PC-3 (cell line): ENCODE measurements around the gene CSNK1D. TPM values are rescaled to one million over a fixed set of nuclear protein-coding genes. Genes with fewer than 3 reads are reported as not detected.

ENCODE experiments used
- ATAC-seq: fragments of 200-7000 bp; cut with Tn5 transposase; 2 replicates; pipeline ENCODE4 v1.9.1; 2020; ENCODE audit warnings: mild to moderate bottlenecking, moderate library complexity
- BruUV-seq: library from RNA; stranded (reverse); fragments of 400-500 nt; replicated peaks from 2 replicates; lab custom pipeline; 2021; lab: Mats Ljungman, UMichigan
- CTCF ChIA-PET: fragments of 300-600 bp; sonication (Branson Sonifier 250); formaldehyde crosslinking; loops from one replicate; lab custom pipeline; 2022; ENCODE audit warnings: antibody characterized with exemption; lab: Charles Lee
- POLR2A ChIA-PET: fragments of 300-600 bp; sonication (Branson Sonifier 250); formaldehyde crosslinking; loops from one replicate; lab custom pipeline; 2022; ENCODE audit warnings: antibody characterized with exemption; ENCODE audit not compliant: unreplicated experiment; lab: Charles Lee
- DNase-seq: peaks from one replicate; pipeline ENCODE4 v3.0.0-alpha.2; 2015
- H2AFZ ChIP-seq: fragments of 300-600 bp; sonication (generic); 2 replicates; pipeline ENCODE4 v1.6.0; 2016; ENCODE audit warnings: antibody characterized with exemption, low read length
- H3F3A ChIP-seq: fragments of 300-600 bp; sonication (generic); one replicate; pipeline ENCODE4 v1.6.0; 2017; ENCODE audit warnings: antibody characterized with exemption, low read length, control low read depth, mild to moderate bottlenecking; ENCODE audit not compliant: unreplicated experiment
- H3K27ac ChIP-seq: fragments of 300-600 bp; sonication (generic); 2 replicates; pipeline ENCODE4 v1.5.1; 2016; ENCODE audit warnings: mild to moderate bottlenecking, low read length
- H3K27me3 ChIP-seq: fragments of 300-600 bp; sonication (generic); 2 replicates; pipeline ENCODE4 v1.6.1; 2016; ENCODE audit warnings: low read length, mixed read lengths
- H3K36me3 ChIP-seq: fragments of 300-600 bp; sonication (generic); 2 replicates; pipeline ENCODE4 v1.6.1; 2016; ENCODE audit warnings: low read depth, mixed run types, low read length, mixed read lengths
- H3K4me1 ChIP-seq: fragments of 300-600 bp; sonication (generic); 2 replicates; pipeline ENCODE4 v1.5.1; 2016; ENCODE audit warnings: low read length; ENCODE audit not compliant: insufficient read depth
- H3K4me2 ChIP-seq: fragments of 300-600 bp; sonication (generic); 2 replicates; pipeline ENCODE4 v1.6.0; 2016; ENCODE audit warnings: low read length
- H3K4me3 ChIP-seq: fragments of 300-600 bp; sonication (generic); 2 replicates; pipeline ENCODE4 v1.5.1; 2016; ENCODE audit warnings: mild to moderate bottlenecking, low read length, mixed read lengths
- H3K79me2 ChIP-seq: fragments of 300-600 bp; sonication (generic); 2 replicates; pipeline ENCODE4 v1.6.1; 2017; ENCODE audit warnings: low read length, mixed read lengths
- H3K9ac ChIP-seq: fragments of 300-600 bp; sonication (generic); 2 replicates; pipeline ENCODE4 v1.6.0; 2016; ENCODE audit warnings: mild to moderate bottlenecking, low read length
- H3K9me2 ChIP-seq: fragments of 300-600 bp; sonication (generic); replicated peaks from 2 replicates; pipeline ENCODE4 v1.6.1; 2016; ENCODE audit warnings: mixed run types, low read length, mixed read lengths
- H3K9me3 ChIP-seq: fragments of 300-600 bp; sonication (generic); 2 replicates; pipeline ENCODE4 v1.6.1; 2016; ENCODE audit warnings: low read length, mixed read lengths
- H4K20me1 ChIP-seq: fragments of 300-600 bp; sonication (generic); 2 replicates; pipeline ENCODE4 v1.6.1; 2016; ENCODE audit warnings: low read length, mixed read lengths
- CTCF ChIP-seq: fragments of 300-600 bp; sonication (generic); conservative IDR thresholded peaks from 2 replicates; pipeline ENCODE4 v1.5.1; 2017; ENCODE audit warnings: antibody characterized with exemption, low read depth, mild to moderate bottlenecking, low read length
- EZH2 ChIP-seq: fragments of 300-600 bp; sonication (generic); IDR thresholded peaks from one replicate; pipeline ENCODE4 v1.6.1; 2017; ENCODE audit warnings: antibody characterized with exemption, mild to moderate bottlenecking, low read length; ENCODE audit not compliant: unreplicated experiment
- EZH2phosphoT487 ChIP-seq: fragments of 300-600 bp; sonication (generic); IDR thresholded peaks from 2 replicates; pipeline ENCODE4 v1.6.1; 2018; ENCODE audit warnings: mild to moderate bottlenecking, antibody characterized with exemption, low read length, borderline replicate concordance
- intact Hi-C: fragments of 100-400 bp; cut with micrococcal nuclease; formaldehyde crosslinking; loops from 2 replicates; pipeline ENCODE4 v1.9.0; 2023
- total RNA-seq: library from RNA; depleted of rRNA; stranded (reverse); fragments of >200 nt; gene quantifications from 2 replicates; pipeline ENCODE4 v1.2.3, GENCODE V29; 2014

CSNK1D gene
- total RNA-seq, 1 experiment from 2014 or later: 58.6 TPM

GRCh38 chr17:82304826-82305726 lies 31.6 kb upstream of the CSNK1D start:
- no peaks in the 10 kb centered on the region for H4K20me1 ChIP-seq
- no peak overlapping the region for H3K4me3 ChIP-seq
- no peaks in the 10 kb centered on the region for H3K36me3 ChIP-seq
- TF ChIP-seq EZH2: no peak
- no peak for TF ChIP-seq CTCF
- H3K9me2 ChIP-seq: no peaks in the 10 kb centered on the region
- H3K9me3 ChIP-seq: no peaks in the 10 kb centered on the region
- ChIA-PET CTCF (no interaction called here), POLR2A (no interaction called here)
- H3K9ac ChIP-seq: no peak overlapping the region
- ATAC-seq (no peak), DNase-seq (no peak)
- no peak overlapping the region for H3K4me2 ChIP-seq
- no peak overlapping the region for H2AFZ ChIP-seq
- H3F3A ChIP-seq: no peaks in the 10 kb centered on the region
- H3K4me1 ChIP-seq: no peaks in the 10 kb centered on the region
- no peaks in the 10 kb centered on the region for H3K79me2 ChIP-seq
- intact Hi-C loops: no loop called here
- no peaks in the 10 kb centered on the region for H3K27me3 ChIP-seq
- no peak overlapping the region for H3K27ac ChIP-seq
- BruUV-seq: no TSS peak

- Histone ChIP-seq H4K20me1 (no peaks in the 10 kb centered on the region), H3K79me2 (no peaks in the 10 kb centered on the region), H3K4me1 (peaks cover 3% of the 10 kb centered on the region), H3F3A (no peaks in the 10 kb centered on the region), H3K36me3 (no peaks in the 10 kb centered on the region), H3K9ac (no peak overlapping the region), H3K9me3 (no peaks in the 10 kb centered on the region), H3K27ac (no peak overlapping the region), H3K4me3 (no peak overlapping the region), H3K4me2 (no peak overlapping the region), H2AFZ (no peak overlapping the region), H3K9me2 (no peaks in the 10 kb centered on the region), H3K27me3 (no peaks in the 10 kb centered on the region)
- BruUV-seq: no TSS peak
- TF ChIP-seq EZH2phosphoT487: no peak
- no peak for TF ChIP-seq CTCF
- no peak for TF ChIP-seq EZH2
- intact Hi-C loops: no loop called here
- no peak for ATAC-seq
- ChIA-PET CTCF (no interaction called here), POLR2A (no interaction called here)
- no peak for DNase-seq
These were observed 30.7 kb upstream of the CSNK1D start for GRCh38 chr17:82303944-82304808.
